Measurements from ENCODE around the gene LEUTX. TPM values are rescaled to one million over a fixed set of nuclear protein-coding genes. Genes with fewer than 3 reads are reported as not detected.

The LEUTX gene
- total RNA-seq, 1 donor from 2014 or later, result not detected

DNA sequence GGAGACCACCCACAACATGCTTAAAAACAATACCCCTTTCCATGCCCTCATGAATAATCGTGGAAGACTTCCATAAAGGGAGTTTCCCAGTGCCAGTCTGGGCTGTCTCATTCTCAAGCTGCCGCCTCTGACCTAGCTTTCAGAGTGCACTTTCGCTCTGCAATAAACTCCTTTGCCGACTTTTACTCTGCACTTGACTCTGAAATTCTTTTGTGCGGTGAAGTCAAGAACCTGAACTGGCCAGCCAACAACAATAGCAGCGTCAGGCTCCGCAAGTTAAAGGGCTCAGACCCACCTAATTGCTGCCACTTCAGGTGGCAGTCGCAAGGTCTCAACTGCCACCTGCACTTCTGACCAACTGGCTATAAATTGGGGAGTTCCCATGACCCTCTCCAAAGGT, 10.3 kb upstream of the LEUTX start:
- H3K4me3 Mint-ChIP-seq, result no peak overlapping the region
- peaks cover 8% of the 10 kb centered on the region for H3K4me1 Mint-ChIP-seq
- DNase-seq (ENCODE audit: low spot score), result no peak
- H3K36me3 Mint-ChIP-seq, result no peaks in the 10 kb centered on the region
- no peaks in the 10 kb centered on the region for H4K20me1 ChIP-seq (ENCODE audit: low read depth)
- no peaks in the 10 kb centered on the region for H3K79me2 ChIP-seq (ENCODE audit: low read depth)
- no peak overlapping the region for H3K27ac Mint-ChIP-seq
- no peak overlapping the region for H3K4me2 ChIP-seq
- H3K9me3 Mint-ChIP-seq, result peaks cover 4% of the 10 kb centered on the region
- no peak overlapping the region for H3K4me3 ChIP-seq
- no peaks in the 10 kb centered on the region for H3K36me3 ChIP-seq
- peaks cover 14% of the 10 kb centered on the region for H3K27me3 Mint-ChIP-seq (ENCODE audit: insufficient read depth, low read depth)
- no peaks in the 10 kb centered on the region for H3K27me3 ChIP-seq
- H3K9ac ChIP-seq, result no peak overlapping the region
- H3F3A ChIP-seq (ENCODE audit: low read depth), result peaks cover 8% of the 10 kb centered on the region
- no peak for TF ChIP-seq EZH2phosphoT487 (IDR thresholded peaks at IDR 0.05)
- TF ChIP-seq, protein P1, sequence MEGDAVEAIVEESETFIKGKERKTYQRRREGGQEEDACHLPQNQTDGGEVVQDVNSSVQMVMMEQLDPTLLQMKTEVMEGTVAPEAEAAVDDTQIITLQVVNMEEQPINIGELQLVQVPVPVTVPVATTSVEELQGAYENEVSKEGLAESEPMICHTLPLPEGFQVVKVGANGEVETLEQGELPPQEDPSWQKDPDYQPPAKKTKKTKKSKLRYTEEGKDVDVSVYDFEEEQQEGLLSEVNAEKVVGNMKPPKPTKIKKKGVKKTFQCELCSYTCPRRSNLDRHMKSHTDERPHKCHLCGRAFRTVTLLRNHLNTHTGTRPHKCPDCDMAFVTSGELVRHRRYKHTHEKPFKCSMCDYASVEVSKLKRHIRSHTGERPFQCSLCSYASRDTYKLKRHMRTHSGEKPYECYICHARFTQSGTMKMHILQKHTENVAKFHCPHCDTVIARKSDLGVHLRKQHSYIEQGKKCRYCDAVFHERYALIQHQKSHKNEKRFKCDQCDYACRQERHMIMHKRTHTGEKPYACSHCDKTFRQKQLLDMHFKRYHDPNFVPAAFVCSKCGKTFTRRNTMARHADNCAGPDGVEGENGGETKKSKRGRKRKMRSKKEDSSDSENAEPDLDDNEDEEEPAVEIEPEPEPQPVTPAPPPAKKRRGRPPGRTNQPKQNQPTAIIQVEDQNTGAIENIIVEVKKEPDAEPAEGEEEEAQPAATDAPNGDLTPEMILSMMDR (IDR thresholded peaks at IDR 0.05), result no peak
- peaks cover 4% of the 10 kb centered on the region for H3K4me1 ChIP-seq
- no peak overlapping the region for H3K27ac ChIP-seq
- no peaks in the 10 kb centered on the region for H3K9me3 ChIP-seq (ENCODE audit: low read depth)
- no peak overlapping the region for H2AFZ ChIP-seq (replicated peaks)

DNA sequence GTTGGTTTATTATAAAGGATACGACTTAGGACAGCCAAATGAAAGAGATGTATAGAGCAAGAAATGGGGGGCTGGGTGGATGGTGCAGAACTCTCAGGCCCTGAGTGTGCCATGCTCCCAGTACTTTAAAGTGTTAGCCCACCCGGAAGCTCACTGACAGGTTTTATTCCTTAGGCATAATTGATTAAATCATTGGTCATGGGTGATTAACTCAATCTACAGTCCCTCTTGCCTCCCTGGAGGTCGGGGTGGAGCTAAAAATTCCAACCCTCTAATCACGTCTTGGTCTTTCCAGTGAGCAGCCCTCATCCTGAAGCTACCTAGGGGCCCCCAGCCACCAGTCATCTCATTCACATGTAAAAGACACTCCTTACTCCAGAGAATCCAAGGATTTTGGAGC, 9.9 kb upstream of the LEUTX start:
- H3K9me3 ChIP-seq (ENCODE audit: low read depth), result no peaks in the 10 kb centered on the region
- DNase-seq (ENCODE audit: low spot score), result peak; percentile 4

DNA sequence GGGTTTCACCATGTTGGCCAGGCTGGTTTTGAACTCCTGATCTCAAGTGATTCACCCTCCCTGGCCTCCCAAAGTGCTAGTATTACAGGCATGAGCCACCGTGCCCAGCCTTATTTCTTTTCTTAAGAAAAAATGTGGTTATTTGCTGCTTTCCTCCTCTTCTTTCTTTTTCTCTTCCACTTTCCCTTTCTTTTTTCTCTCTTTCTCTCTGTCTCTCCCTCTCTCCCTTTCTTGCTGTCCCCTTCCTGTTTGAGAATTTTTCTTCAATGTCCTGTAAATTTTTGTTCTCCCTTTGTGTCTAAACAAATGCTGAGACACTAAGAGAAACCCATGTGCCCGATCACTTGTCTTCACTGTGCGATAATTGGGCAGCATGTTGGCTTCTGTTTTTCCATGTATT, 2.2 kb downstream of the LEUTX start:
- no peaks in the 10 kb centered on the region for H3K36me3 Mint-ChIP-seq
- Histone ChIP-seq H3K36me3 (no peaks in the 10 kb centered on the region), H3K4me1 (no peaks in the 10 kb centered on the region), H3K79me2 (ENCODE audit: low read depth) (no peaks in the 10 kb centered on the region), H3K27me3 (no peaks in the 10 kb centered on the region), H3K9ac (no peak overlapping the region), H3F3A (ENCODE audit: low read depth) (no peaks in the 10 kb centered on the region), H3K9me3 (ENCODE audit: low read depth) (no peaks in the 10 kb centered on the region), H4K20me1 (ENCODE audit: low read depth) (no peaks in the 10 kb centered on the region), H2AFZ (replicated peaks) (no peak overlapping the region), H3K27ac (no peak overlapping the region), H3K4me2 (no peak overlapping the region), H3K4me3 (no peak overlapping the region)
- H3K4me1 Mint-ChIP-seq, result no peaks in the 10 kb centered on the region
- H3K27ac Mint-ChIP-seq, result no peak overlapping the region
- H3K4me3 Mint-ChIP-seq, result no peak overlapping the region
- TF ChIP-seq EZH2phosphoT487 (IDR thresholded peaks at IDR 0.05) (no peak), EZH2 (IDR thresholded peaks at IDR 0.05) (no peak)
- TF ChIP-seq, protein P1 (IDR thresholded peaks at IDR 0.05), result no peak
- H3K27me3 Mint-ChIP-seq (ENCODE audit: insufficient read depth, low read depth), result peaks cover 2% of the 10 kb centered on the region
- no peaks in the 10 kb centered on the region for H3K9me3 Mint-ChIP-seq
- no peak for DNase-seq (ENCODE audit: low spot score)

More for the DNA sequence above, 9.9 kb upstream of the LEUTX start:
- Histone ChIP-seq H3K9ac (no peak overlapping the region), H3K4me1 (peaks cover 4% of the 10 kb centered on the region), H3K27ac (no peak overlapping the region), H3K79me2 (ENCODE audit: low read depth) (no peaks in the 10 kb centered on the region), H3F3A (ENCODE audit: low read depth) (peaks cover 8% of the 10 kb centered on the region), H3K4me2 (no peak overlapping the region), H3K36me3 (no peaks in the 10 kb centered on the region), H2AFZ (replicated peaks) (no peak overlapping the region), H3K27me3 (no peaks in the 10 kb centered on the region), H3K4me3 (no peak overlapping the region), H4K20me1 (ENCODE audit: low read depth) (no peaks in the 10 kb centered on the region)
- TF ChIP-seq EZH2 (IDR thresholded peaks at IDR 0.05) (no peak), EZH2phosphoT487 (IDR thresholded peaks at IDR 0.05) (no peak)
- TF ChIP-seq, protein P1 (IDR thresholded peaks at IDR 0.05), result no peak
- Mint-ChIP-seq H3K27me3 (ENCODE audit: insufficient read depth, low read depth) (peaks cover 14% of the 10 kb centered on the region), H3K27ac (no peak overlapping the region), H3K4me1 (peaks cover 8% of the 10 kb centered on the region), H3K4me3 (no peak overlapping the region), H3K36me3 (no peaks in the 10 kb centered on the region), H3K9me3 (peaks cover 4% of the 10 kb centered on the region)

All from neural progenitor cell (in vitro differentiated cells).